ENCODE measurements around the gene MRPS22.

DNA sequence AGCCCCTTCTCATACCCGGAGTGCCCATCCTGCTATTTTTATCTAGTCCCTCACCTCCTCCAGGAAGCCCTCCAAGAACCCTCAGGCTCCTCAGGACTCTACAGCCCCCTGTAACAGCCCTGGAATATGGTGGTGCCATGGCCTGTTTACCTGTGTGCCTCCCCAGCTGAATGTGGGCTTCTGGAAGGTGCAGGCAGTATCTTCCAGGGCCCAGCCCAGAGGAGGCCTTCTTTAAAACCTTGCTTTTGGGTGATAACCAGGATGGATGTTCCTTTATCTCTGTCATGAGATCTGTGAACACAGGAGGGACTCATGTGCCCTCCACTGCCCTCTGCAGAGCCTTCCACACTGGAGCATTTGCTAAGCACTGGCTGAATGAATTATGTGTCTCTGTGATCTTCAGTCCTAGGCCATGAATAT, 36.7 kb upstream of the MRPS22 start:
- TF ChIP-seq, protein P1, sequence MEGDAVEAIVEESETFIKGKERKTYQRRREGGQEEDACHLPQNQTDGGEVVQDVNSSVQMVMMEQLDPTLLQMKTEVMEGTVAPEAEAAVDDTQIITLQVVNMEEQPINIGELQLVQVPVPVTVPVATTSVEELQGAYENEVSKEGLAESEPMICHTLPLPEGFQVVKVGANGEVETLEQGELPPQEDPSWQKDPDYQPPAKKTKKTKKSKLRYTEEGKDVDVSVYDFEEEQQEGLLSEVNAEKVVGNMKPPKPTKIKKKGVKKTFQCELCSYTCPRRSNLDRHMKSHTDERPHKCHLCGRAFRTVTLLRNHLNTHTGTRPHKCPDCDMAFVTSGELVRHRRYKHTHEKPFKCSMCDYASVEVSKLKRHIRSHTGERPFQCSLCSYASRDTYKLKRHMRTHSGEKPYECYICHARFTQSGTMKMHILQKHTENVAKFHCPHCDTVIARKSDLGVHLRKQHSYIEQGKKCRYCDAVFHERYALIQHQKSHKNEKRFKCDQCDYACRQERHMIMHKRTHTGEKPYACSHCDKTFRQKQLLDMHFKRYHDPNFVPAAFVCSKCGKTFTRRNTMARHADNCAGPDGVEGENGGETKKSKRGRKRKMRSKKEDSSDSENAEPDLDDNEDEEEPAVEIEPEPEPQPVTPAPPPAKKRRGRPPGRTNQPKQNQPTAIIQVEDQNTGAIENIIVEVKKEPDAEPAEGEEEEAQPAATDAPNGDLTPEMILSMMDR (IDR thresholded peaks at IDR 0.05): no peak
- TF ChIP-seq POLR2A (IDR thresholded peaks at IDR 0.05): no peak

Data from prostate gland (tissue), 2 donors.